ENCODE results near the gene CDC42EP4.

DNA sequence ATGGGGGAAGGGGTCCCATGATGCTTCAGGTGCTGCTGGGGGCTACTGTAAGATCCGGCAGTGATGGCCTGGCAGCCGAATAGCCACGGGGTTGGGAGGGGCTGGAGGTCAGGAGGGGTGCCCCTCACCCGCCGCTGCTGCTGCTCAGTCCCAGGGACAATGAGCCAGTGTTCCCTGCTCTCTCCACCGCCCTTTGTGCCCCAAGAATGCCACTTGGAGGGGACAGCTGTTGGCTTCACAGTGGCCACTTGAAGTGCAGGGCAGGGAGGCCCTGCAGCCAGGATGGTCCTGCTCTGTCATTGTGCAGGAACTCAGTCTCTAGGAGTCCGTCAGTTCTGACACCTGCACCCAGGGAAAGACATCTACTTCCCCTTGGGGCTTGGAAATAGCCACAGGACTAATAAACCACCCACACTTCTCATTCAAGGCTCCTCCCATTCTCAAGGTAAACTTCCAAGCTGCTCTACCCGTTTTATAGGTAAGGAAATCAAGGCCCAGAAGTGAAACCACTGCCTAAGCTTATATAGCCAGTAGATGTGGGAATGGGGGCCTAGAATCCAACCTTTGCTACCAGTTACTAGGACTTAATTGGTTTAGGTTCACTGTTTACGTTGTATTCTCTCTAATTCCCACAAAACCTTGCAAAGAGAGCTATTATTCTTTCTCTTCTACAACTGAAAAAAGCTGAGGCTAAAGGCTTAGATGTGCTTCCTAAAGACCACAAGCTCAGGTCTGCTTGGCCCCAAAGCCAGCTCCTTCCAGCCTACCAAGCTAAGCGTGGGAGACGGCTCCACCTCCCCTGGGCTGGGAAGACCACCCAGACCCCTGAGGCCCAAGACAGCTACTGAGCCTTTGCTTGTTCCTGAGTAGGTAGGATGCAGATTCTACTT, 43.9 kb downstream of the CDC42EP4 start:
- TF ChIP-seq POLR2AphosphoS5 (IDR thresholded peaks at IDR 0.05; ENCODE audit: insufficient read depth in 1 of 2, low read depth in 1 of 2), result no peak
- TF ChIP-seq, protein P1, sequence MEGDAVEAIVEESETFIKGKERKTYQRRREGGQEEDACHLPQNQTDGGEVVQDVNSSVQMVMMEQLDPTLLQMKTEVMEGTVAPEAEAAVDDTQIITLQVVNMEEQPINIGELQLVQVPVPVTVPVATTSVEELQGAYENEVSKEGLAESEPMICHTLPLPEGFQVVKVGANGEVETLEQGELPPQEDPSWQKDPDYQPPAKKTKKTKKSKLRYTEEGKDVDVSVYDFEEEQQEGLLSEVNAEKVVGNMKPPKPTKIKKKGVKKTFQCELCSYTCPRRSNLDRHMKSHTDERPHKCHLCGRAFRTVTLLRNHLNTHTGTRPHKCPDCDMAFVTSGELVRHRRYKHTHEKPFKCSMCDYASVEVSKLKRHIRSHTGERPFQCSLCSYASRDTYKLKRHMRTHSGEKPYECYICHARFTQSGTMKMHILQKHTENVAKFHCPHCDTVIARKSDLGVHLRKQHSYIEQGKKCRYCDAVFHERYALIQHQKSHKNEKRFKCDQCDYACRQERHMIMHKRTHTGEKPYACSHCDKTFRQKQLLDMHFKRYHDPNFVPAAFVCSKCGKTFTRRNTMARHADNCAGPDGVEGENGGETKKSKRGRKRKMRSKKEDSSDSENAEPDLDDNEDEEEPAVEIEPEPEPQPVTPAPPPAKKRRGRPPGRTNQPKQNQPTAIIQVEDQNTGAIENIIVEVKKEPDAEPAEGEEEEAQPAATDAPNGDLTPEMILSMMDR (IDR thresholded peaks at IDR 0.05), result no peak

Measured in vagina (tissue), 2 donors.